PC-9 (cell line): Measurements from ENCODE around the gene ABHD1. TPM values are rescaled to one million over a fixed set of nuclear protein-coding genes. Genes with fewer than 3 reads are reported as not detected.
"Not testable (repeated sequence)": the region's sequence is repeated elsewhere in the genome, so short reads cannot be mapped to it uniquely, and the experiment has no call there.

Source experiments
- BruUV-seq: library from RNA; stranded (reverse); fragments of 400-500 nt; replicated peaks from 2 replicates; lab custom pipeline; 2021; lab: Mats Ljungman, UMichigan
- CTCF ChIA-PET: fragments of 300-600 bp; sonication (Branson Sonifier 250); formaldehyde crosslinking; loops from one replicate; lab custom pipeline; 2022; ENCODE audit warnings: antibody characterized with exemption; lab: Charles Lee
- POLR2A ChIA-PET: fragments of 300-600 bp; sonication (Branson Sonifier 250); formaldehyde crosslinking; loops from one replicate; lab custom pipeline; 2022; ENCODE audit warnings: antibody characterized with exemption; ENCODE audit not compliant: unreplicated experiment; lab: Charles Lee
- DNase-seq, 2 experiments: peaks; one replicate each; pipeline versions ENCODE4 v3.0.0 to v3.0.0-alpha.2; 2015 to 2022; ENCODE audit warnings: mixed read lengths in 1 of 2
- H2AFZ ChIP-seq: fragments of 200-600 bp; sonication (generic); 2 replicates; pipeline ENCODE4 v1.8.1; 2017; ENCODE audit warnings: antibody characterized with exemption
- H3F3A ChIP-seq: fragments of 200-600 bp; sonication (generic); 2 replicates; pipeline ENCODE4 v1.8.1; 2017; ENCODE audit warnings: antibody characterized with exemption, mild to moderate bottlenecking, low read depth; ENCODE audit not compliant: insufficient read depth
- H3K27ac ChIP-seq: fragments of 200-600 bp; sonication (generic); 2 replicates; pipeline ENCODE4 v1.6.1; 2016; ENCODE audit warnings: mixed run types
- H3K27me3 ChIP-seq: fragments of 200-600 bp; sonication (generic); 2 replicates; pipeline ENCODE4 v1.6.1; 2016; ENCODE audit warnings: low read depth, mixed run types; ENCODE audit not compliant: insufficient read depth
- H3K36me3 ChIP-seq: fragments of 200-600 bp; sonication (generic); 2 replicates; pipeline ENCODE4 v1.6.1; 2016; ENCODE audit warnings: low read depth, mixed run types
- H3K4me1 ChIP-seq: fragments of 200-600 bp; sonication (generic); replicated peaks from 2 replicates; pipeline ENCODE4 v1.6.1; 2016; ENCODE audit warnings: mixed run types; ENCODE audit not compliant: insufficient read depth
- H3K4me2 ChIP-seq: fragments of 200-600 bp; sonication (generic); 2 replicates; pipeline ENCODE4 v1.6.1; 2017; ENCODE audit warnings: mixed run types
- H3K4me3 ChIP-seq: fragments of 200-600 bp; sonication (generic); 2 replicates; pipeline ENCODE4 v1.6.1; 2016; ENCODE audit warnings: mixed run types
- H3K79me2 ChIP-seq: fragments of 200-600 bp; sonication (generic); 2 replicates; pipeline ENCODE4 v1.6.1; 2017; ENCODE audit warnings: low read depth, mixed run types
- H3K9me2 ChIP-seq: fragments of 200-600 bp; sonication (generic); 2 replicates; pipeline ENCODE4 v1.8.1; 2017; ENCODE audit warnings: mild to moderate bottlenecking; ENCODE audit not compliant: insufficient read depth
- H3K9me3 ChIP-seq: fragments of 200-600 bp; sonication (generic); 2 replicates; pipeline ENCODE4 v1.8.1; 2016; ENCODE audit warnings: low read depth; ENCODE audit not compliant: insufficient read depth
- H4K20me1 ChIP-seq: fragments of 200-600 bp; sonication (generic); 2 replicates; pipeline ENCODE4 v1.8.1; 2017; ENCODE audit not compliant: insufficient read depth
- EZH2 ChIP-seq: fragments of 200-600 bp; sonication (generic); IDR thresholded peaks from 2 replicates; pipeline ENCODE4 v1.8.0; 2017; ENCODE audit warnings: antibody characterized with exemption, low read depth
- intact Hi-C: fragments of 100-400 bp; cut with micrococcal nuclease; formaldehyde crosslinking; loops from one replicate; pipeline ENCODE4 v1.10.0; 2022; ENCODE audit not compliant: unreplicated experiment
- total RNA-seq: library from RNA; stranded (reverse); gene quantifications from 2 replicates; pipeline ENCODE4 v1.2.3, GENCODE V29; 2021
- TF ChIP-seq, protein P1 (sequence below): fragments of 200-600 bp; sonication (generic); conservative IDR thresholded peaks from 2 replicates; pipeline ENCODE4 v1.6.1; 2017; ENCODE audit warnings: mixed run types, antibody characterized with exemption, mild to moderate bottlenecking, moderate library complexity

ABHD1 gene
- total RNA-seq, 1 experiment from 2014 or later: not detected

DNA sequence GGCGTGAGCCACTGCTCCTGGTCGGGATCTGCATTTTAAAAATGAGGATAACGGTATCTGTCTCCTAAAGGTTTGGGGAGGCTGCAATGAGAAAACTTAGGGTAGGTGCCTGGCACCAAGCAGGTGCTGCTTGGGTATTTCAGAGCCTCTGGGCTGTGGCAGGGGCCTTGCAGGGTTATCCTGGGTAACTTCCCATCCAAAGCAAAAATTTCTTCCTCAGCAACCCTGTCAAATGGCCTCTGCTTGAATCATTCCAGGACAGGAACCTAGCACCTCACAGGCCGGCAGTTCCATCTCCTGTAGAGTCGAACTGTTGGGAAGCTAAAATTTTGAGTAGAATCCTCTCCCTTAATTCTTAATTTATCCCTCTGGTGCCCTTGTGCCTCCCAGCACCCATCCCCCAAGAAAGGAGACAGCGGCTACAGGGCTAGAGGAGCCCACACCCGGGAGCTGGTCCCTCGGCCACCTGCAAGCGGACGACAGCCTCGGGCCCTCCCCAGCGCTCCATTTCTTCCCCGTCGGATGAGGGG, 5.6 kb upstream of the ABHD1 start:
- no peak overlapping the region for H3K4me3 ChIP-seq
- peaks cover 40% of the 10 kb centered on the region for H3K27me3 ChIP-seq
- no peaks in the 10 kb centered on the region for H3K9me2 ChIP-seq
- no peak for TF ChIP-seq EZH2
- TF ChIP-seq, protein P1, sequence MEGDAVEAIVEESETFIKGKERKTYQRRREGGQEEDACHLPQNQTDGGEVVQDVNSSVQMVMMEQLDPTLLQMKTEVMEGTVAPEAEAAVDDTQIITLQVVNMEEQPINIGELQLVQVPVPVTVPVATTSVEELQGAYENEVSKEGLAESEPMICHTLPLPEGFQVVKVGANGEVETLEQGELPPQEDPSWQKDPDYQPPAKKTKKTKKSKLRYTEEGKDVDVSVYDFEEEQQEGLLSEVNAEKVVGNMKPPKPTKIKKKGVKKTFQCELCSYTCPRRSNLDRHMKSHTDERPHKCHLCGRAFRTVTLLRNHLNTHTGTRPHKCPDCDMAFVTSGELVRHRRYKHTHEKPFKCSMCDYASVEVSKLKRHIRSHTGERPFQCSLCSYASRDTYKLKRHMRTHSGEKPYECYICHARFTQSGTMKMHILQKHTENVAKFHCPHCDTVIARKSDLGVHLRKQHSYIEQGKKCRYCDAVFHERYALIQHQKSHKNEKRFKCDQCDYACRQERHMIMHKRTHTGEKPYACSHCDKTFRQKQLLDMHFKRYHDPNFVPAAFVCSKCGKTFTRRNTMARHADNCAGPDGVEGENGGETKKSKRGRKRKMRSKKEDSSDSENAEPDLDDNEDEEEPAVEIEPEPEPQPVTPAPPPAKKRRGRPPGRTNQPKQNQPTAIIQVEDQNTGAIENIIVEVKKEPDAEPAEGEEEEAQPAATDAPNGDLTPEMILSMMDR: no peak
- H3K4me1 ChIP-seq: no peaks in the 10 kb centered on the region
- CTCF ChIA-PET: no interaction called here
- no peaks in the 10 kb centered on the region for H3K36me3 ChIP-seq
- H3K79me2 ChIP-seq: no peaks in the 10 kb centered on the region
- H3K4me2 ChIP-seq: no peak overlapping the region
- H3F3A ChIP-seq: no peaks in the 10 kb centered on the region
- no peak overlapping the region for H2AFZ ChIP-seq
- intact Hi-C loops: no loop called here
- no peak for DNase-seq
- H3K9me3 ChIP-seq: no peaks in the 10 kb centered on the region
- no peak overlapping the region for H3K27ac ChIP-seq
- POLR2A ChIA-PET: no interaction called here
- no TSS peak for BruUV-seq
- no peaks in the 10 kb centered on the region for H4K20me1 ChIP-seq

DNA sequence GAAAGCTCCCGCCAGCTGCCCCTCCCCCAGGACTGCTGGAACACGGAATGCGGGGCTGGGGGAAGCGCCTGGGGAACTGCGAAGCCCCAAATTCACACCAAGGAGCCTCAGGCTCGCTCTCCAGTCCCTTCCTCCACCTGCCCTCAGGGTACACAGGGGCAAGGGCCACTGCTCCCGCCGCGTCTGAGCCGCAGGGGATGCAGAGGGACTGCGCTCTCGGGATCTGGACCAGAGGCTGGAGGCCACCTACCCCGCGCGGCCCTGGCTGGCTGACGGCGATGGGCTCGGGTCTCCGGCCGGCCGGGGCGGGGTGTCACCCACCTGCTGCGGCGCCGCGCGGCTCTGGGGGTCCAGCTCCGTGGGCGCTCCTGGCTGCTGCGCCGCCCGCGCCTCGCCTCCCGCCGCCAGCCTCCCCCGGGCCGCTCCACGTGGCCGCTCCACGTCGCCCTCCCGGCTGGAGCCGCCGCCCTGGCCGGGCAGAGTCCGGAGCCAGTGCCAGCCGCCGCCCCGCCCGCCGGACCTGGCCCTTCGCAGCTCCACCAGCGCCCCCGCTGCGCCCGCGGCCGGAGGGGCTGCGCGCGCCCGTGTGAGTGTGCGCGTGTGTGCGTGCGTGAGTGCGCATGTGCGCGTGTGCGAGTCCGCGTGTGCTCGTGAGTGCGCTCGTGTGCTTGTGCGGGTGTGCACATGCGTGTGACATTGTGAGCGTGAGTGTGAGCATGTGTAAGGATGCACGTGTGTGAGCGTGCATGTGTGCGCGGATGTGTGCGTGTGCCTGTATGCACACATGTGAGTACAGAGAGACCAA, 4.9 kb upstream of the ABHD1 start, which contains the start of gene CGREF1:
Gene CGREF1 (minus strand): TSS at position 604 of the 805 bp plus-strand sequence. CDS start 14,762 bp downstream, outside the sequence.
- BruUV-seq: no TSS peak
- H3K79me2 ChIP-seq: no peaks in the 10 kb centered on the region

DNA sequence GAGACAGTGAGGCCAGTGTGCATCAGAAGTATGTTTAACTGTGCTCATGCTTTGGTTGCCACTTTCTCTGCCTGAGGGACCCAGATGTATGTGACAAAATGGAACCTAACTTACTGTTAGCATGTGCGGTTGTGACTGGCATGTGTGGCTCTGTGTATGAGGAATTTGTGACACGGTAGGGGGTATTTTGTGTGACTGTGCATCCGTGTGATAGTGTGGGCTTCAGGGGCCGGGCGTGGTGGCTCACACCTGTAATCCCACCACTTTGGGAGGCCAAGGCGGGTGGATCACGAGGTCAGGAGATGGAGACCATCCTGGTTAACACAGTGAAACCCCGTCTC, 4.3 kb upstream of the ABHD1 start:
- H3K79me2 ChIP-seq, H3F3A ChIP-seq, H2AFZ ChIP-seq, DNase-seq, BruUV-seq, H3K36me3 ChIP-seq, H4K20me1 ChIP-seq, H3K4me3 ChIP-seq, POLR2A ChIA-PET, H3K4me1 ChIP-seq, H3K9me3 ChIP-seq, H3K9me2 ChIP-seq, intact Hi-C loops, H3K4me2 ChIP-seq, H3K27ac ChIP-seq: not testable (repeated sequence)
- peaks cover 52% of the 10 kb centered on the region for H3K27me3 ChIP-seq
- CTCF ChIA-PET: interaction anchor here (0.6 kb wide), 1 partner anchor 161 kb away, joined by 4 read pairs; no protein-coding TSS in a partner anchor

More for the DNA sequence above, 4.9 kb upstream of the ABHD1 start, which contains the start of gene CGREF1:
- ChIA-PET POLR2A (no interaction called here), CTCF (interaction anchor here (0.6 kb wide), 1 partner anchor 161 kb away, joined by 4 read pairs; no protein-coding TSS in a partner anchor)
- Histone ChIP-seq H3K4me2 (no peak within 1 kb of the TSS), H2AFZ (no peak within 1 kb of the TSS), H3K27me3 (peaks cover 46% of the 10 kb centered on the region), H3K36me3 (no peaks in the 10 kb centered on the region), H4K20me1 (no peaks in the 10 kb centered on the region), H3F3A (no peaks in the 10 kb centered on the region), H3K27ac (no peak within 1 kb of the TSS), H3K4me3 (no peak within 1 kb of the TSS), H3K9me2 (no peaks in the 10 kb centered on the region), H3K9me3 (no peaks in the 10 kb centered on the region), H3K4me1 (no peaks in the 10 kb centered on the region)
- no peak for DNase-seq
- intact Hi-C loops: no loop called here
- no peak for TF ChIP-seq EZH2
- TF ChIP-seq, protein P1: no peak
